T-helper 1 cell treated with Interleukin-12 subunit alpha and Interleukin-12 subunit beta and Interleukin-4 antibody, amounts not matched to agents 30 ng/mL and 1 ng/mL, for 36 hours (primary cell): ENCODE data around the gene EEF1AKMT2. TPM values are rescaled to one million over a fixed set of nuclear protein-coding genes. Genes with fewer than 3 reads are reported as not detected.

ENCODE experiments used
- intact Hi-C: fragments of 100-400 bp; cut with micrococcal nuclease; formaldehyde crosslinking; loops from one replicate; pipeline ENCODE4 v1.15.1; 2024
- total RNA-seq: library from RNA; stranded (reverse); gene quantifications from 2 replicates; pipeline ENCODE4 v1.2.3, GENCODE V29; 2022

The EEF1AKMT2 gene
- total RNA-seq, 1 donor from 2014 or later: 21.6 TPM

GRCh38 chr10:124739119-124739921 is 52.4 kb downstream of the EEF1AKMT2 start:
- intact Hi-C loops: no loop called here

- intact Hi-C loops: no loop called here
These were observed 53.2 kb downstream of the EEF1AKMT2 start for GRCh38 chr10:124738441-124738840.

- intact Hi-C loops: no loop called here
These were observed 54.0 kb downstream of the EEF1AKMT2 start for GRCh38 chr10:124737708-124738107.

- intact Hi-C loops: no loop called here
These were observed 54.5 kb downstream of the EEF1AKMT2 start for GRCh38 chr10:124737221-124737620.

- intact Hi-C loops: no loop called here
These were observed 55.1 kb downstream of the EEF1AKMT2 start for GRCh38 chr10:124736491-124737136.

- intact Hi-C loops: no loop called here
These were observed 56.0 kb downstream of the EEF1AKMT2 start for GRCh38 chr10:124735491-124736286.

GRCh38 chr10:124734311-124735166 is 57.1 kb downstream of the EEF1AKMT2 start:
- intact Hi-C loops: no loop called here

GRCh38 chr10:124733571-124734245 is 58.0 kb downstream of the EEF1AKMT2 start:
- intact Hi-C loops: loop anchor here (1.0 kb wide), 4 partner anchors 8 to 45 kb away; no protein-coding TSS in a partner anchor

- intact Hi-C loops: loop anchor here (1.0 kb wide), 4 partner anchors 8 to 45 kb away; no protein-coding TSS in a partner anchor
These were observed 58.6 kb downstream of the EEF1AKMT2 start for GRCh38 chr10:124732931-124733570.

- intact Hi-C loops: no loop called here
These were observed 60.1 kb downstream of the EEF1AKMT2 start for GRCh38 chr10:124731551-124731950.

- intact Hi-C loops: no loop called here
These were observed 60.9 kb downstream of the EEF1AKMT2 start for GRCh38 chr10:124730790-124731189.

- intact Hi-C loops: no loop called here
These were observed 62.6 kb downstream of the EEF1AKMT2 start for GRCh38 chr10:124728830-124729661.

GRCh38 chr10:124728071-124728829 is 63.4 kb downstream of the EEF1AKMT2 start:
- intact Hi-C loops: no loop called here

- intact Hi-C loops: no loop called here
These were observed 64.2 kb downstream of the EEF1AKMT2 start for GRCh38 chr10:124727361-124727960.

- intact Hi-C loops: no loop called here
These were observed 65.9 kb downstream of the EEF1AKMT2 start for GRCh38 chr10:124725791-124726190.

- intact Hi-C loops: no loop called here
These were observed 66.5 kb downstream of the EEF1AKMT2 start for GRCh38 chr10:124725171-124725631.

GRCh38 chr10:124724279-124725027 is 67.2 kb downstream of the EEF1AKMT2 start:
- intact Hi-C loops: no loop called here
